Caco-2 (cell line): ENCODE data around the gene MED25. TPM values are rescaled to one million over a fixed set of nuclear protein-coding genes. Genes with fewer than 3 reads are reported as not detected.

ENCODE experiments used
- BruUV-seq: library from RNA; stranded (reverse); fragments of 400-500 nt; replicated peaks from 2 replicates; lab custom pipeline; 2021; lab: Mats Ljungman, UMichigan
- CTCF ChIA-PET: fragments of 300-600 bp; sonication (Branson Sonifier 250); formaldehyde crosslinking; loops from one replicate; lab custom pipeline; 2022; ENCODE audit warnings: antibody characterized with exemption; lab: Charles Lee
- POLR2A ChIA-PET: fragments of 300-600 bp; sonication (Branson Sonifier 250); formaldehyde crosslinking; loops from one replicate; lab custom pipeline; 2022; ENCODE audit warnings: antibody characterized with exemption; lab: Charles Lee
- DNase-seq, 2 experiments: peaks; one replicate each; pipeline versions ENCODE4 v3.0.0 to v3.0.0-alpha.2; 2020 to 2022
- H3K27me3 ChIP-seq: replicated peaks from 2 replicates; pipeline ENCODE4 v1.6.0; 2011; ENCODE audit warnings: low read length; ENCODE audit not compliant: control insufficient read depth, insufficient read depth
- H3K36me3 ChIP-seq: 2 replicates; pipeline ENCODE4 v1.5.1; 2011; ENCODE audit warnings: low read length; ENCODE audit not compliant: control insufficient read depth, insufficient read depth
- H3K4me1 ChIP-seq: fragments of 250-450 bp; sonication (Bioruptor Pico); 2 replicates; pipeline ENCODE4 v1.5.1; 2020; ENCODE audit warnings: mild to moderate bottlenecking
- H3K4me3 ChIP-seq: 2 replicates; pipeline ENCODE4 v1.5.1; 2011; ENCODE audit warnings: low read depth, mild to moderate bottlenecking, control low read depth, low read length
- H3K9me3 ChIP-seq: fragments of 250-450 bp; sonication (Bioruptor Pico); 2 replicates; pipeline ENCODE4 v1.5.1; 2020; ENCODE audit warnings: mild to moderate bottlenecking, moderate library complexity
- H3K27ac Mint-ChIP-seq: one replicate; pipeline ENCODE4 v1.8.0; 2022; ENCODE audit warnings: mixed read lengths; ENCODE audit not compliant: unreplicated experiment
- H3K27me3 Mint-ChIP-seq: one replicate; pipeline ENCODE4 v1.8.0; 2022; ENCODE audit warnings: mixed read lengths; ENCODE audit not compliant: insufficient read depth, unreplicated experiment
- H3K36me3 Mint-ChIP-seq: one replicate; pipeline ENCODE4 v1.8.0; 2022; ENCODE audit warnings: mild to moderate bottlenecking, mixed read lengths; ENCODE audit not compliant: insufficient read depth, unreplicated experiment
- H3K4me1 Mint-ChIP-seq: one replicate; pipeline ENCODE4 v1.8.0; 2022; ENCODE audit warnings: low read depth, mixed read lengths; ENCODE audit not compliant: unreplicated experiment
- H3K4me3 Mint-ChIP-seq: one replicate; pipeline ENCODE4 v1.8.0; 2022; ENCODE audit warnings: mild to moderate bottlenecking, moderate library complexity, mixed read lengths; ENCODE audit not compliant: unreplicated experiment
- H3K9me3 Mint-ChIP-seq: one replicate; pipeline ENCODE4 v1.8.0; 2022; ENCODE audit warnings: mixed read lengths; ENCODE audit not compliant: unreplicated experiment
- CTCF ChIP-seq, 2 experiments: fragments of 200-600 bp in 1 of 2; IDR thresholded peaks; 1 replicate in 1 of 2; 2 replicates in 1 of 2; pipeline versions ENCODE4 v1.5.1 to v1.8.0; 2011 to 2022; ENCODE audit warnings: antibody characterized with exemption in 1 of 2, control low read depth in 1 of 2, inconsistent platforms in 1 of 2, low read depth in 1 of 2, low read length in 1 of 2, mild to moderate bottlenecking in 1 of 2, moderate library complexity in 1 of 2; ENCODE audit not compliant: insufficient read depth in 1 of 2, severe bottlenecking in 1 of 2, unreplicated experiment in 1 of 2
- intact Hi-C: fragments of 100-400 bp; cut with micrococcal nuclease; formaldehyde crosslinking; loops from one replicate; pipeline ENCODE4 v1.10.0; 2022; ENCODE audit not compliant: unreplicated experiment
- total RNA-seq: library from RNA; stranded (reverse); gene quantifications from 2 replicates; pipeline ENCODE4 v1.2.3, GENCODE V29; 2022

MED25 gene
- total RNA-seq, 1 experiment from 2014 or later: 102 TPM

GRCh38 chr19:49872245-49873128, 54.4 kb downstream of the MED25 start:
- peak overlapping the region; percentile 27 for H3K4me3 Mint-ChIP-seq
- intact Hi-C loops: loop anchor here (10.0 kb wide), 1 partner anchor 442 kb away; no protein-coding TSS in a partner anchor
- no peaks in the 10 kb centered on the region for H3K27me3 Mint-ChIP-seq
- BruUV-seq: no TSS peak
- no peaks in the 10 kb centered on the region for H3K9me3 ChIP-seq
- DNase-seq: no peak
- H3K9me3 Mint-ChIP-seq: no peaks in the 10 kb centered on the region
- no peak overlapping the region for H3K27ac Mint-ChIP-seq
- ChIA-PET POLR2A (no interaction called here), CTCF (interaction anchor here (0.6 kb wide), 1 partner anchor 424 kb away, joined by 3 read pairs; no protein-coding TSS in a partner anchor)
- H3K27me3 ChIP-seq: no peaks in the 10 kb centered on the region
- peaks cover 19% of the 10 kb centered on the region for H3K36me3 Mint-ChIP-seq
- peaks cover 11% of the 10 kb centered on the region for H3K4me1 ChIP-seq
- H3K4me1 Mint-ChIP-seq: no peaks in the 10 kb centered on the region
- H3K36me3 ChIP-seq: peaks cover 4% of the 10 kb centered on the region
- H3K4me3 ChIP-seq: no peak overlapping the region
- TF ChIP-seq CTCF (IDR thresholded peaks at IDR 0.05; ENCODE audit: insufficient read depth in 1 of 2, low read depth in 1 of 2, low read length in 1 of 2, severe bottlenecking in 1 of 2, unreplicated experiment in 1 of 2): no peak

GRCh38 chr19:49873129-49873521, 55.0 kb downstream of the MED25 start:
- Histone ChIP-seq H3K4me1 (peaks cover 10% of the 10 kb centered on the region), H3K4me3 (no peak overlapping the region), H3K27me3 (no peaks in the 10 kb centered on the region), H3K36me3 (peaks cover 4% of the 10 kb centered on the region), H3K9me3 (no peaks in the 10 kb centered on the region)
- Mint-ChIP-seq H3K27me3 (no peaks in the 10 kb centered on the region), H3K36me3 (peaks cover 14% of the 10 kb centered on the region), H3K4me1 (no peaks in the 10 kb centered on the region), H3K9me3 (no peaks in the 10 kb centered on the region), H3K4me3 (no peak overlapping the region), H3K27ac (no peak overlapping the region)
- ChIA-PET CTCF (no interaction called here), POLR2A (no interaction called here)
- no peak for TF ChIP-seq CTCF (IDR thresholded peaks at IDR 0.05; ENCODE audit: insufficient read depth in 1 of 2, low read depth in 1 of 2, low read length in 1 of 2, severe bottlenecking in 1 of 2, unreplicated experiment in 1 of 2)
- BruUV-seq: no TSS peak
- DNase-seq: no peak
- intact Hi-C loops: loop anchor here (10.0 kb wide), 1 partner anchor 442 kb away; no protein-coding TSS in a partner anchor

- Mint-ChIP-seq H3K4me1 (no peaks in the 10 kb centered on the region), H3K27ac (no peak overlapping the region), H3K27me3 (no peaks in the 10 kb centered on the region), H3K9me3 (no peaks in the 10 kb centered on the region), H3K4me3 (no peak overlapping the region), H3K36me3 (peaks cover 14% of the 10 kb centered on the region)
- BruUV-seq: no TSS peak
- intact Hi-C loops: loop anchor here (10.0 kb wide), 1 partner anchor 441 kb away; no protein-coding TSS in a partner anchor
- Histone ChIP-seq H3K4me1 (peaks cover 7% of the 10 kb centered on the region; the same call in 1 of the 2 replicates), H3K4me3 (no peak overlapping the region), H3K36me3 (peaks cover 4% of the 10 kb centered on the region), H3K27me3 (no peaks in the 10 kb centered on the region), H3K9me3 (no peaks in the 10 kb centered on the region)
- TF ChIP-seq CTCF (IDR thresholded peaks at IDR 0.05; ENCODE audit: insufficient read depth in 1 of 2, low read depth in 1 of 2, low read length in 1 of 2, severe bottlenecking in 1 of 2, unreplicated experiment in 1 of 2): no peak
- POLR2A ChIA-PET: no interaction called here
- CTCF ChIA-PET: no interaction called here
- no peak for DNase-seq
Measured at GRCh38 chr19:49873834-49874233, 55.7 kb downstream of the MED25 start.
